ENCODE measurements around the gene GRID1.

DNA sequence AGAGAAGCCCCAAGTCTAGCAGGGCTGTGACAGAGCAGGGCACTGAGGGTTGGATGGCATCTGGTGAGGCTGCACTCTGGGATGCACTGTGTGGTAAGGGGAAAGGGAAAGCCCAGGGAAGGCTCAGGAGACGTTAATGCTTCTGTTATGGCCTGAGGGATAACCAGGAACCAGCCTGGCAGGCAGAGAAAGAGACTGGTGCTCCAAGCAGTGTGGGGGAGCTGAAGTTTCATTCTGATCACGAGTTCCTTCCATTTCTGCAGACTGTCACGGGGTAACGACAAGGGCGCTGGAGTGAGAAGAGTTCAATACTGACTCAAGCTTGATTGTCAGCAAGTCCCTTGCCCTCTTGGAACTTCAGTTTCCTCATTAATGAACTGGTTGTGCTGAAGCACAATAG lies 730.9 kb downstream of the GRID1 start:
- TF ChIP-seq, protein P1, sequence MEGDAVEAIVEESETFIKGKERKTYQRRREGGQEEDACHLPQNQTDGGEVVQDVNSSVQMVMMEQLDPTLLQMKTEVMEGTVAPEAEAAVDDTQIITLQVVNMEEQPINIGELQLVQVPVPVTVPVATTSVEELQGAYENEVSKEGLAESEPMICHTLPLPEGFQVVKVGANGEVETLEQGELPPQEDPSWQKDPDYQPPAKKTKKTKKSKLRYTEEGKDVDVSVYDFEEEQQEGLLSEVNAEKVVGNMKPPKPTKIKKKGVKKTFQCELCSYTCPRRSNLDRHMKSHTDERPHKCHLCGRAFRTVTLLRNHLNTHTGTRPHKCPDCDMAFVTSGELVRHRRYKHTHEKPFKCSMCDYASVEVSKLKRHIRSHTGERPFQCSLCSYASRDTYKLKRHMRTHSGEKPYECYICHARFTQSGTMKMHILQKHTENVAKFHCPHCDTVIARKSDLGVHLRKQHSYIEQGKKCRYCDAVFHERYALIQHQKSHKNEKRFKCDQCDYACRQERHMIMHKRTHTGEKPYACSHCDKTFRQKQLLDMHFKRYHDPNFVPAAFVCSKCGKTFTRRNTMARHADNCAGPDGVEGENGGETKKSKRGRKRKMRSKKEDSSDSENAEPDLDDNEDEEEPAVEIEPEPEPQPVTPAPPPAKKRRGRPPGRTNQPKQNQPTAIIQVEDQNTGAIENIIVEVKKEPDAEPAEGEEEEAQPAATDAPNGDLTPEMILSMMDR (IDR thresholded peaks at IDR 0.05; ENCODE audit: low read length) = no peak
- TF ChIP-seq EZH2 (IDR thresholded peaks at IDR 0.05; ENCODE audit: borderline replicate concordance, low read length) = no peak
